NCI-H2107 (cell line): ENCODE measurements around the gene DNAJC3.
"Not testable (repeated sequence)": the region's sequence is repeated elsewhere in the genome, so short reads cannot be mapped to it uniquely, and the experiment has no call there.

ENCODE experiments used
- DNase-seq: peaks from one replicate; lab custom pipeline; 2025; lab: John Stamatoyannopoulos, UW

DNAJC3 gene

DNA sequence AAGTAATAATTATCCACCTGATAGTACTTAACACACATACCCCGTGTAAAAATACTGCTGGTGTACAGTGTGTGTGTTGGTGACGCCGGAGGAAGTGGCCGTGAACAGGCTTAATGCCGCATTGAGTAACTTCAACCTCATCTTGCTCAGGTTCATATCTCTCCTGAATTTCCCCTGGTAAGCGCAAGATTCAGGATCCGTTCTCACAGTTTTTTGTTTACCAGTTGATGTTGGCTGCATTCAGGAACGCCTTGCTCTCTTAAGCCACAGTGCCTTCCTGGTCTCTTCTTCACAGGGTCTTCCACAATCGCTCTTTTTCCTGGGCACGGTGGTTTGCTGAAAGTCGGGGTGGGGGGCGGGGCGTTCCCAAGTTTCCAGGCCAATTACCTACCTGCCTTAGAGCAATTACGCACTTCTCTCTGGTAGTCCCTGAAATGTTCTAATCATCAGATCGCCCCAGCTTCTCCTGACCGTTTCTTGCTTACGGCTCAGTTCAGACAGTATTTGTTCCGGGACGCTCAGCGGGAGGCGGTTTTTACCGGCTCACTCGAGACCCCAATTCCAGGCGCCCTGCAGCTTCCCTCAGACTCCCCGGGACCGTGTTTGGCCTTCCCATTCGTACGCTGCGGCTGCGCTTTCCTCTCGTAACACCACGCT, 706 bp upstream of the DNAJC3 start:
- DNase-seq: no peak

- DNase-seq: no peak
Measured at GRCh38 chr13:95677564-95678266, 776 bp downstream of the DNAJC3 start.

GRCh38 chr13:95678967-95679366, 2.0 kb downstream of the DNAJC3 start:
- DNase-seq: no peak

- no peak for DNase-seq
Measured at GRCh38 chr13:95679722-95680121, 2.8 kb downstream of the DNAJC3 start.

DNA sequence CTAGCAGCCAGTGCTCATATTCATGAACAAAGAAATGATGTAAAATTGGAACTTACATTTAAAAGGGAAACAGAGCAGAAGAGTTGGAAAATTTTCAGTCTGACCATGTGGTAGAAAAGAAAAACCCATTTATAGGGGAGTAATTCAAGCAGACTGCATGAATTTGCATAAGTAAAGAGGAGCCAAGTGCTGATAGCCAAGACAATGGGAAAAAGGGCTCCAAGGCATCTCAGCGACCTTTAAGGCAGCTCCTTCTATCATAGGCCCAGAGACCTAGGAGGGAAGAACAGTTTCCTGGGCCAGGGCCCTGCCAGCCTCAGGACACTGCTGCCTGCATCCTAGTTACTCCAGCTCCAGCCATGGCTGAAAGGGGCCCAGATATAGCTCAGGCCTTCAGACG, 7.5 kb downstream of the DNAJC3 start:
- no peak for DNase-seq

GRCh38 chr13:95684960-95685359, 8.0 kb downstream of the DNAJC3 start:
- DNase-seq: not testable (repeated sequence)

DNA sequence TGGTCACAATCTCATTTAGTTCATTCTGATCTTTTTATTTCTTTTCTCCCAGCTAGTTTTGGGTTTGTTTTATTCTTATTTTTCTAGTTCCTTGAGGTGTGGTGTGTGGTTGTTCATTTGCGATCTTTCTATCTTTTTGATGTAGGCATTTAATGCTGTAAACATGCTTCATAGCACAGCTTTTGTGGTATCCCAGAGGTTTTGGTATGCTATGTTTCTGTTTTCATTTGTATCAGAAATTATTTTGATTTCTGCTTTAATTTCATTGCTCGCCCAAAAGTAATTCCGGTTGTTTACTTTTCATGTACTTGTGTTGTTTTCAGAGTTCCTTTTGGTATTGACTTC, 12.6 kb downstream of the DNAJC3 start:
- DNase-seq: no peak

- not testable (repeated sequence) for DNase-seq
Measured at GRCh38 chr13:95690986-95691385, 14.0 kb downstream of the DNAJC3 start.

DNA sequence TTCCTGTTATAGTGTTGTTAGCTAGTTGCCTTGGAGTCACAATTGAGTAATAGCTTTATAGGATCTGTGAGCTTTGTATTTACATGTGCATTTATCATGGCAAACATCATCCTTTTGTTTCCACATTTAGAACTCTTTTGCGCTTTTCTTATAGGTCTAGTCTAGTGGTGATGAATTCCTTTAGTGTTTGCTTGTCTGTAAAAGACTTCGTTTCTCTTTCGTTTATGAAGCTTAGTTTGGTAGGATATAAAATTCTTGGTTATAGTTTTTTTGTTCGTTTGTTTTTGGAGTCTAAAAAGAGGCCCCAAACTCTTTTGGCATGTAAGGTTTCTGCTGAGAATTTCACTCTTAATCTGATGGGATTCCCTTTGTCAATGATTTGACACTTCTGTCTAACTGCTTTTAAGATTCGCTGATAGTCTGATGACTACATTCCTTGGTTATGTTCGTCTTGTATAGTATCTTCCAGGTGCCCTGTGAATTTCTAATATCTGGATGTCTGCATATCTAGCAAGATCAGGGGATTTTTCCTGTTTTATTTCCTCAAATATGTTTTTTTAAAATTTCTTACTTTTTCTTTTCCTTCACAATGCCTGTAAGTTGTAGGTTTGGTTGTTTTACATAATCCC, 20.2 kb downstream of the DNAJC3 start:
- DNase-seq: no peak

GRCh38 chr13:95698047-95698749, 21.3 kb downstream of the DNAJC3 start:
- no peak for DNase-seq

DNA sequence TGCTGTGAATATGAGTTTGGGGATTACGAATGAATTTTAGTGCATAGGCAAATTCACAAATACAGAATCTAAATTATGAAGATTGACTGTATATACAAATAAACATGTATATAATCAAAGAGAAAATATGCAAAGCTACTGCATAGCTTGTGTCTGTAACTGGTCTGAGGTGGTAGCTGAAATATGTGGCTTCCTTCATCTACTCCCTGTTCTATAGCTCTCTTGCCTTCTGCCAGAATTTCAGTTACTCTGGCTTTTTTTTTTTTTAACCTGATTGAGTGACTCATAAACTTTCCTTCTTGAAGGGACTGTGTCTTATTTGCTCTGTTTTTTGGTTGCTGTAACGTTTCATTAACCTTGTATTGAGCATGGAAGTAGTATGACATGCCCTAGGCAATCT, 26.6 kb downstream of the DNAJC3 start:
- no peak for DNase-seq

- no peak for DNase-seq
Measured at GRCh38 chr13:95704510-95704909, 27.6 kb downstream of the DNAJC3 start.

DNA sequence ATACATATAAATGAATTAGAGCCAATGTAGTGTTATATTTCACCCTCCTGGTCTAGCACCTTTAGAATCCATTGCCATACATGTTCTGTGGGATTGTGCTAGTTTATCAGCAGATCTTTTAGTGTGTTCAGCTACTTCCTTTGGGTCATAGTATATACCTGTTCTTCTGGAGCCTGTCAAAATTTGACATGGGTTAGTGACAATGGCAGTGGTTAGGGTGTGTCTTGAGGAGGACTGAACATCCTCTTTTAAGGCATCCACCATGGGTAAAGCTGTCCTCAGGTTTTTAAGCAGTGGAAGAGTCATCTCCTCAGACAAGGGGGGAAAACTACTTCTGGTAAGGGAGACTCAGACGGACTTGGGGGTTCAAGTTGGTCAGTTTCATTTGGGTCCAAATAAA, 29.4 kb downstream of the DNAJC3 start:
- no peak for DNase-seq

GRCh38 chr13:95707035-95707434, 30.1 kb downstream of the DNAJC3 start:
- no peak for DNase-seq

DNA sequence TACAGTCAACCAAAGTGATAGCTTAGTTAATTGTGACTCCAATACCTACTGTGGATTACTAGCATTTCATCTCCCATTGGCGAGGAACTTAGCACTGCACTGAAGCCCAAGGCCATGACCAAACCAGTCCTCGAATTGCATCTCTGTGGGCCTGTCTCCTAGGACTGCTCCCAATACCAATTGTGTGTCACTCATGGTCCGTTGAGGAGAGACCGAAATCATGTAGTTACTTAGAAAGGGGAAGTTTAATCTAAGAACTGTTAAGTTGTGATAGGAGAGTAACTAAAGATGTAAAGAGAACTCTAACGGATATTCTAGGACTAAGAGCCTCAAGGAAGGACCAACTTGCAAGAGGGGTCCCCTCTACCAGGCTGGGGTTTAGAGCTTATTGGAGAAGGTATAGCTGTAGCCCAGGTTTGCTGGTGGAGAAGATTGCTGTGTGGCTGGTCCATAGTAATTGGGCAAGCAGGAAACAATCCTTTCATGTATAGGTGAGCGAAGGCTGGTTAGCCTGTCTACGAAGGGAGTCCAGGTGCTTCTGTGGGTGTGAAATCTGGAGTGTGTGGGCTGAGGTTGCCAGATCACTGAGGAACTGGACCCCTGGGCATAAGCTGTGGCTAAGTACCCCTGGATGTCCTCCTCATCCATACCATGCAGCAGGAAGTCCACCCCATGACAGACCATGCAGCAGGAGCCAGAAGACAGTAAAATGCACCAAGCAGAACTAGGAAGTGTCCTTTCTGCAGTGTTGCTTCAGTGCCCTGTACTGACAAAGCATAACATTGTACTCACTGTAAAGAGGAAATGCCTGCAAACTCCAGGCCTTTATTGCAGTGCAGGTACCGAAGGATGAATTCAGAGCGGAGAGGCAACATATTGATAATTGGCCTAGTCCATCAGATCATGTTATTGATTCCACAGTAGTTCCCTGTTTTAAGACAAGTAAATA, 30.8 kb downstream of the DNAJC3 start:
- DNase-seq: no peak

GRCh38 chr13:95708391-95708774, 31.4 kb downstream of the DNAJC3 start:
- no peak for DNase-seq

- DNase-seq: no peak
Measured at GRCh38 chr13:95708811-95709500, 32.0 kb downstream of the DNAJC3 start.

DNA sequence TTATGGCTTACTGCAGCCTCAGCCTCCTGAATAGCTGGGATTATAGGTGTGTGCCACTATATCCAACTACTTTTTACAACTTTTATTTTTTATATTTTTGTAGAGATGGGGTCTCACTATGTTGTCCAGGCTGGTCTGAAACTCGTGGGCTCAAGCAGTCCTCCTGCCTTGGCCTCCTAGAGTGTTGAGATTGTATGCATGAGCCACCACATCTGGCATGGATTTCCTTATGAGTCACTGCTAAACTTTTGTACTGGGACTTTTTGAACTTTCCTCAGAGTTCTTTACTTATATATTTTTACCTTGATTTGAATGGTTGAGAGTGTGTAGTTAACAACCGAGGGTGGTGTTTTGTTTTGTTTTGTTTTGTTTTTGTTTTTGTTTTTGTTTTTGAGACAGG, 33.4 kb downstream of the DNAJC3 start:
- no peak for DNase-seq

DNA sequence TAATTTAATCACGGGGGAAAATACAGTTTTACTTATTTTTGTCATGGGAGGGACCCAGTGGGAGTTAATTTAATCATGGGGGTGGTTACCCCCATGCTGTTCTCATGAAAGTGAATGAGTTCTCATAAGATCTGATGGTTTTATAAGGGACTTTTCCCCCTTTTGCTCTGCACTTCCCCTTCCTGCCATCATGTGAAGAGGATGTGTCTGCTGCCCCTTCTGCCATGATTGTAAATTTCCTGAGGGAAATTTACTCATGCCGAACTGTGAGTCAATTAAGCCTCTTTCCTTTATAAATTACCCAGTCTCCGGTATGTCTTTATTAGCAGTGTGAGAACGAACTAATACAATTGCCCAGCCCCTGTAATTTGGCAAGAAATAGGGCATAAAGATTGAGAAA, 35.9 kb downstream of the DNAJC3 start:
- DNase-seq: not testable (repeated sequence)

- DNase-seq: no peak
Measured at GRCh38 chr13:95713651-95714050, 36.7 kb downstream of the DNAJC3 start.

- no peak for DNase-seq
Measured at GRCh38 chr13:95714142-95714832, 37.3 kb downstream of the DNAJC3 start.
